HCT116 (cell line): Measurements from ENCODE around the gene SLC16A10.
"Not testable (repeated sequence)": the region's sequence is repeated elsewhere in the genome, so short reads cannot be mapped to it uniquely, and the experiment has no call there.

Experiments
- EGR1 ChIP-seq: IDR thresholded peaks from 2 replicates; pipeline ENCODE4 v1.6.1; 2012; ENCODE audit warnings: low read depth
- EZH2 ChIP-seq: fragments of 200-600 bp; sonication (generic); IDR thresholded peaks from 2 replicates; pipeline ENCODE4 v1.6.1; 2017; ENCODE audit warnings: antibody characterized with exemption, mixed run types
- EZH2phosphoT487 ChIP-seq: fragments of 200-600 bp; IDR thresholded peaks from 2 replicates; pipeline ENCODE4 v1.6.1; 2018; ENCODE audit warnings: antibody characterized with exemption, borderline replicate concordance
- FOSL1 ChIP-seq: IDR thresholded peaks from 2 replicates; pipeline ENCODE4 v1.6.1; 2012; ENCODE audit warnings: low read depth
- POLR2AphosphoS5 ChIP-seq: IDR thresholded peaks from 2 replicates; pipeline ENCODE4 v1.6.1; 2011; ENCODE audit warnings: mild to moderate bottlenecking, low read depth, low read length, moderate library complexity
- RAD21 ChIP-seq: IDR thresholded peaks from 2 replicates; pipeline ENCODE4 v1.6.1; 2012; ENCODE audit warnings: low read depth, mild to moderate bottlenecking
- SP1 ChIP-seq: IDR thresholded peaks from 2 replicates; pipeline ENCODE4 v1.6.1; 2012; ENCODE audit warnings: low read depth
- TCF7L2 ChIP-seq: IDR thresholded peaks from 2 replicates; pipeline ENCODE4 v1.7.0; 2011; ENCODE audit warnings: borderline replicate concordance, inconsistent platforms; ENCODE audit not compliant: insufficient read depth, insufficient read length; ENCODE audit errors: extremely low read depth
- TF ChIP-seq, protein P1 (sequence below), 3 experiments: fragments of 200-600 bp in 1 of 3; sonication (generic) in 1 of 3; IDR thresholded peaks in 2 of 3; conservative IDR thresholded peaks in 1 of 3; 2 replicates each; pipeline ENCODE4 v1.5.1; 2012 to 2017; ENCODE audit warnings: low read depth in 2 of 3, low read length in 2 of 3, antibody characterized with exemption in 1 of 3, borderline replicate concordance in 1 of 3, control low read depth in 1 of 3, mild to moderate bottlenecking in 1 of 3, mixed read lengths in 1 of 3, mixed run types in 1 of 3, moderate library complexity in 1 of 3; ENCODE audit not compliant: insufficient read depth in 1 of 3
- TF ChIP-seq, protein P2 (sequence below): IDR thresholded peaks from 2 replicates; pipeline ENCODE4 v1.6.1; 2012; ENCODE audit warnings: low read depth
- TF ChIP-seq, protein P3 (sequence below): IDR thresholded peaks from 2 replicates; pipeline ENCODE4 v1.6.1; 2011; ENCODE audit warnings: mild to moderate bottlenecking, low read length, moderate library complexity; ENCODE audit not compliant: insufficient replicate concordance; ENCODE audit errors: extremely low read depth

DNA sequence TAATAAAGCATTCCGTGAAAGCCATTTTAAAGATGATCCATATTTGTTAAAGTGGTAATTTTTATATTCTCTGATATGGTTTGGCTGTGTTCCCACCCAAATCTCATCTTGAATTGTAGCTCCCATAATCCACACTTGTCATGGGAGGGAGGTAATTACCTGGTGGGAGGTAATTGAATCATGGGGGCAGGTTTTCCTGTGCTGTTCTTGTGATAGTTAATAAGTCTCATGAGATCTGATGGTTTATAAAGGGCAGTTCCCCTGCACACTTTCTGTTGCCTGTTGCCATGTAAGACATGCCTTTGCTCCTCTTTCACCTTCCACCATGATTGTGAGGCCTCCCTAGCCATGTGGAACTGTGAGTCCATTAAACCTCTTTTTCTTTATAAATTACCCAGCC lies 8.2 kb downstream of the SLC16A10 start:
- not testable (repeated sequence) for TF ChIP-seq SP1, RAD21, POLR2AphosphoS5, FOSL1, EZH2phosphoT487, EZH2, TCF7L2, EGR1
- TF ChIP-seq, protein P1, sequence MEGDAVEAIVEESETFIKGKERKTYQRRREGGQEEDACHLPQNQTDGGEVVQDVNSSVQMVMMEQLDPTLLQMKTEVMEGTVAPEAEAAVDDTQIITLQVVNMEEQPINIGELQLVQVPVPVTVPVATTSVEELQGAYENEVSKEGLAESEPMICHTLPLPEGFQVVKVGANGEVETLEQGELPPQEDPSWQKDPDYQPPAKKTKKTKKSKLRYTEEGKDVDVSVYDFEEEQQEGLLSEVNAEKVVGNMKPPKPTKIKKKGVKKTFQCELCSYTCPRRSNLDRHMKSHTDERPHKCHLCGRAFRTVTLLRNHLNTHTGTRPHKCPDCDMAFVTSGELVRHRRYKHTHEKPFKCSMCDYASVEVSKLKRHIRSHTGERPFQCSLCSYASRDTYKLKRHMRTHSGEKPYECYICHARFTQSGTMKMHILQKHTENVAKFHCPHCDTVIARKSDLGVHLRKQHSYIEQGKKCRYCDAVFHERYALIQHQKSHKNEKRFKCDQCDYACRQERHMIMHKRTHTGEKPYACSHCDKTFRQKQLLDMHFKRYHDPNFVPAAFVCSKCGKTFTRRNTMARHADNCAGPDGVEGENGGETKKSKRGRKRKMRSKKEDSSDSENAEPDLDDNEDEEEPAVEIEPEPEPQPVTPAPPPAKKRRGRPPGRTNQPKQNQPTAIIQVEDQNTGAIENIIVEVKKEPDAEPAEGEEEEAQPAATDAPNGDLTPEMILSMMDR (IDR thresholded peaks at IDR 0.05 in 2 of 3, conservative IDR thresholded peaks at IDR 0.05 in 1 of 3; ENCODE audit: borderline replicate concordance in 1 of 3, insufficient read depth in 1 of 3, low read depth in 2 of 3, low read length in 2 of 3): not testable (repeated sequence)
- TF ChIP-seq, protein P2, sequence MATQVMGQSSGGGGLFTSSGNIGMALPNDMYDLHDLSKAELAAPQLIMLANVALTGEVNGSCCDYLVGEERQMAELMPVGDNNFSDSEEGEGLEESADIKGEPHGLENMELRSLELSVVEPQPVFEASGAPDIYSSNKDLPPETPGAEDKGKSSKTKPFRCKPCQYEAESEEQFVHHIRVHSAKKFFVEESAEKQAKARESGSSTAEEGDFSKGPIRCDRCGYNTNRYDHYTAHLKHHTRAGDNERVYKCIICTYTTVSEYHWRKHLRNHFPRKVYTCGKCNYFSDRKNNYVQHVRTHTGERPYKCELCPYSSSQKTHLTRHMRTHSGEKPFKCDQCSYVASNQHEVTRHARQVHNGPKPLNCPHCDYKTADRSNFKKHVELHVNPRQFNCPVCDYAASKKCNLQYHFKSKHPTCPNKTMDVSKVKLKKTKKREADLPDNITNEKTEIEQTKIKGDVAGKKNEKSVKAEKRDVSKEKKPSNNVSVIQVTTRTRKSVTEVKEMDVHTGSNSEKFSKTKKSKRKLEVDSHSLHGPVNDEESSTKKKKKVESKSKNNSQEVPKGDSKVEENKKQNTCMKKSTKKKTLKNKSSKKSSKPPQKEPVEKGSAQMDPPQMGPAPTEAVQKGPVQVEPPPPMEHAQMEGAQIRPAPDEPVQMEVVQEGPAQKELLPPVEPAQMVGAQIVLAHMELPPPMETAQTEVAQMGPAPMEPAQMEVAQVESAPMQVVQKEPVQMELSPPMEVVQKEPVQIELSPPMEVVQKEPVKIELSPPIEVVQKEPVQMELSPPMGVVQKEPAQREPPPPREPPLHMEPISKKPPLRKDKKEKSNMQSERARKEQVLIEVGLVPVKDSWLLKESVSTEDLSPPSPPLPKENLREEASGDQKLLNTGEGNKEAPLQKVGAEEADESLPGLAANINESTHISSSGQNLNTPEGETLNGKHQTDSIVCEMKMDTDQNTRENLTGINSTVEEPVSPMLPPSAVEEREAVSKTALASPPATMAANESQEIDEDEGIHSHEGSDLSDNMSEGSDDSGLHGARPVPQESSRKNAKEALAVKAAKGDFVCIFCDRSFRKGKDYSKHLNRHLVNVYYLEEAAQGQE: not testable (repeated sequence)
- TF ChIP-seq, protein P3, sequence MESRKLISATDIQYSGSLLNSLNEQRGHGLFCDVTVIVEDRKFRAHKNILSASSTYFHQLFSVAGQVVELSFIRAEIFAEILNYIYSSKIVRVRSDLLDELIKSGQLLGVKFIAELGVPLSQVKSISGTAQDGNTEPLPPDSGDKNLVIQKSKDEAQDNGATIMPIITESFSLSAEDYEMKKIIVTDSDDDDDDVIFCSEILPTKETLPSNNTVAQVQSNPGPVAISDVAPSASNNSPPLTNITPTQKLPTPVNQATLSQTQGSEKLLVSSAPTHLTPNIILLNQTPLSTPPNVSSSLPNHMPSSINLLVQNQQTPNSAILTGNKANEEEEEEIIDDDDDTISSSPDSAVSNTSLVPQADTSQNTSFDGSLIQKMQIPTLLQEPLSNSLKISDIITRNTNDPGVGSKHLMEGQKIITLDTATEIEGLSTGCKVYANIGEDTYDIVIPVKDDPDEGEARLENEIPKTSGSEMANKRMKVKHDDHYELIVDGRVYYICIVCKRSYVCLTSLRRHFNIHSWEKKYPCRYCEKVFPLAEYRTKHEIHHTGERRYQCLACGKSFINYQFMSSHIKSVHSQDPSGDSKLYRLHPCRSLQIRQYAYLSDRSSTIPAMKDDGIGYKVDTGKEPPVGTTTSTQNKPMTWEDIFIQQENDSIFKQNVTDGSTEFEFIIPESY: not testable (repeated sequence)
